GM12878 (cell line): ENCODE results near the gene SEMA4D.

ENCODE experiments used
- ATF3 ChIP-seq: IDR thresholded peaks from 2 replicates; pipeline ENCODE4 v1.6.1; 2011; ENCODE audit warnings: low read depth, mild to moderate bottlenecking, low read length, moderate library complexity, borderline replicate concordance; ENCODE audit errors: extremely low read depth
- CTCF ChIP-seq, 3 experiments: IDR thresholded peaks in 2 of 3; conservative IDR thresholded peaks in 1 of 3; 2 replicates each; pipeline ENCODE4 v1.5.1; 2011; ENCODE audit warnings: low read depth in 3 of 3, low read length in 3 of 3, mild to moderate bottlenecking in 3 of 3, control low read depth in 2 of 3, moderate library complexity in 2 of 3, inconsistent platforms in 1 of 3, mixed read lengths in 1 of 3; ENCODE audit not compliant: control insufficient read depth in 2 of 3, insufficient read depth in 1 of 3; ENCODE audit errors: extremely low read depth in 1 of 3
- EZH2 ChIP-seq: IDR thresholded peaks from 2 replicates; pipeline ENCODE4 v1.6.1; 2012; ENCODE audit warnings: low read depth, mild to moderate bottlenecking, control low read depth, inconsistent platforms, low read length, borderline replicate concordance; ENCODE audit not compliant: control insufficient read depth
- GATAD2B ChIP-seq: fragments of 450-650 bp; conservative IDR thresholded peaks from 2 replicates; pipeline ENCODE4 v1.6.1; 2017; ENCODE audit warnings: low read depth, mild to moderate bottlenecking, moderate library complexity
- KDM1A ChIP-seq: fragments of 200-600 bp; sonication (generic); IDR thresholded peaks from 2 replicates; pipeline ENCODE4 v1.6.1; 2016; ENCODE audit warnings: borderline replicate concordance
- POLR2A ChIP-seq: IDR thresholded peaks from 2 replicates; pipeline ENCODE4 v1.6.1; 2011; ENCODE audit warnings: low read depth, mild to moderate bottlenecking, low read length
- STAT1 ChIP-seq: fragments of 450-650 bp; conservative IDR thresholded peaks from 2 replicates; pipeline ENCODE4 v1.6.1; 2014; ENCODE audit warnings: antibody characterized with exemption, mild to moderate bottlenecking
- TCF12 ChIP-seq: IDR thresholded peaks from 2 replicates; pipeline ENCODE4 v1.6.1; 2011; ENCODE audit warnings: low read depth, mild to moderate bottlenecking, low read length
- ZSCAN29 ChIP-seq: fragments of 450-650 bp; IDR thresholded peaks from 2 replicates; pipeline ENCODE4 v1.6.1; 2017; ENCODE audit warnings: mild to moderate bottlenecking, moderate library complexity

GRCh38 chr9:89493181-89493580, 4.7 kb downstream of the SEMA4D start:
- TF ChIP-seq POLR2A: no peak
- no peak for TF ChIP-seq TCF12
- no peak for TF ChIP-seq KDM1A
- TF ChIP-seq STAT1: no peak
- TF ChIP-seq EZH2: no peak
- no peak for TF ChIP-seq CTCF (IDR thresholded peaks at IDR 0.05 in 2 of 3, conservative IDR thresholded peaks at IDR 0.05 in 1 of 3; ENCODE audit: control insufficient read depth in 2 of 3, extremely low read depth in 1 of 3, insufficient read depth in 1 of 3, low read depth in 3 of 3, low read length in 3 of 3)
- no peak for TF ChIP-seq ATF3
- TF ChIP-seq GATAD2B: no peak
- no peak for TF ChIP-seq ZSCAN29
